Stimulated activated CD8-positive, alpha-beta memory T cell treated with anti-CD3 and anti-CD28 coated beads, Interleukin-15, amount 100 ng/mL, for 1 hour (primary cell): Measurements from ENCODE around the gene NFE2L2.
"Not testable (repeated sequence)": the region's sequence is repeated elsewhere in the genome, so short reads cannot be mapped to it uniquely, and the experiment has no call there.

ENCODE experiments used
- DNase-seq: peaks from one replicate; pipeline ENCODE4 v3.0.0-alpha.2; 2020; ENCODE audit warnings: low read depth

NFE2L2 gene

GRCh38 chr2:177190941-177191340 is 73.6 kb downstream of the NFE2L2 start:
- no peak for DNase-seq

- DNase-seq, result no peak
These were observed 75.8 kb downstream of the NFE2L2 start for GRCh38 chr2:177188482-177189469.

- DNase-seq, result no peak
These were observed 76.8 kb downstream of the NFE2L2 start for GRCh38 chr2:177187631-177188312.

GRCh38 chr2:177186038-177186437 is 78.5 kb downstream of the NFE2L2 start:
- DNase-seq, result not testable (repeated sequence)

GRCh38 chr2:177184606-177185005 is 79.9 kb downstream of the NFE2L2 start:
- no peak for DNase-seq

GRCh38 chr2:177183860-177184259 is 80.7 kb downstream of the NFE2L2 start:
- DNase-seq, result no peak
